HT1080 (cell line): ENCODE data around the gene CD209. TPM values are rescaled to one million over a fixed set of nuclear protein-coding genes. Genes with fewer than 3 reads are reported as not detected.

Source experiments
- DNase-seq: peaks from one replicate; pipeline ENCODE4 v3.0.0-alpha.2; 2015; ENCODE audit warnings: low read depth
- total RNA-seq: library from RNA; depleted of rRNA; stranded (reverse); fragments of >200 nt; shearing (Covaris generic); gene quantifications from 2 replicates; pipeline ENCODE4 v1.2.3, GENCODE V29; 2014

Gene CD209
- total RNA-seq, 1 experiment from 2014 or later, result not detected

DNA sequence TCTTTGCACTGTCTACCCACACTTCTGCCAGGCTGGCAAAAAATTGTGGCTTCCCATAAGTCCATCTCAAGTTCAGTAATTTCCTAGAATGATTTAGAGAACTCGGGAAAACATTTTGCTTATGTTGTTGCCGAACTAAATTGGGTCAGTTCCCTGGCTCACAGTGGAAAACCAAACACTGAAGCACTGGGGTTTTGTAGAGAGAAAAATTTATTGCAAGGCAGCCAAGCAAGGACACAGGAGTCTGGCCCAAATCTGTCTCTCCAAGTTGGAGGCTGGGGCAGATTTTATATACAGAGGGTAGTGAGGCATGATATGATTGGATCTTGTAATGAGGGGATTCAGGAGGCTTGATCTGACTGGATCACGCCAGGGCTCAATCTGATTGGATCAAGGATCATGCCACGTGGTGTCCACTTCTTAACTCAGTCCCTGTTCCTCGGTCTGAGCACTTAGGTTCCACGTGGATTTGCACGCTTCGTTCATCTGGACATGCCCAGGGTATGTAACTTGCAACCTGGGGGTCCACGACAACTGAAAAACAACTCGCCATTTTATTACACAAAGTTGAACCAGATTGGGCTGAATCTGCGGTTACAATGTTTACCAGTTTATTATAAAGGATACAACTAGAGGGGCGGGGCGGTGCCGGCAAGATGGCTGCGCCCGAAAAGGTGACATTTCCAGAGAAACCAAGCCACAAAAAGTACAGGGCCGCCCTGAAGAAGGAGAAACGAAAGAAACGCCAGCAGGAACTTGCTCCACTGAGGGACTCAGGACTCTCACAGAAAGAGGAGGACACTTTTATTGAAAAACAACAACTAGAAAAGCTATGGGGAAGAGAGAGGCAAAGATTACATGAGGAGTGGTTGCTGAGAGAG is 7.3 kb downstream of the CD209 start:
- no peak for DNase-seq

DNA sequence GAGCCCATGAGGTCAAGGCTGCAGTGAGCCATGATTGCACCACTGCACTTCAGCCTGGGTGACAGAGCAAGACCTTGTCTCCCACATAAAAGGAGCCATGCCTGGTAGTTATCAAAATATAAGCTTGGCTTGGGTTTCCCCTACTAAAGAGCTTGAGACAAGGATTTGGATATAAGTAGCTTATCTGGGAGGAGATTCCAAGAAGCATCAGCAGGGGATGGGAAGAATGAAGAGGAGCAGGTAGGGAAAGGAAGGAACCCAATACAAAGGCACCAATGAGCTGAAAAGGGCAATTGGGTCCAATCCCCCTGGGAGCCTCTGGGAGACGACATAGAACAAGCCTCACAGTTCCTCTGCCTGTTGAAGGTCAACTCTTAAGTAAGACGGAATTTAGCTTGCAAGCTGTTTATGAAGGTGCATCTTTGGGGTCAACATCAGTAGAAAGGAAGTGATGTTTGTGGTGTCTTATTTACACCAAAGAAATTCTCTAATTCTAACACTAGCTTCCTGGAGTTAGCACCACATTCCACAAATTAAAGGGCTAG is 8.1 kb downstream of the CD209 start:
- DNase-seq, result no peak

DNA sequence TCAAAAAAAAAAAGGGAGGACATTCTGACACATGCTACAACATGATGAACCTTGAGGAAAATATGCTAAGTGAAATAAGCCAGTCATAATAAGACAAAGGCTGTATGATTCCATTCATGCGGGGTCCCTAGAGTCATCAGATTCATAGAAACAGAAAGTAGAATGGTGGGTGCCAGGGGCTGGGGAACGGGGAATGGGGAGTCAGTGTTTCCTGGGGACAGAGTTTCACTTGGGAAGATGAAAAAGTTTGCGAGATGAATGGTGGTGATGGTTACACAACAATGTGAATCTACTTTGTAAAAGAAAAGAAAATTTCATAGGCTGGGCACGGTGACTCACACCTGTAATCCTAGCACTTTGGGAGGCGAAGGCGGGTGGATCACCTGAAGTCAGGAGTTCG is 9.3 kb downstream of the CD209 start:
- DNase-seq, result no peak

DNA sequence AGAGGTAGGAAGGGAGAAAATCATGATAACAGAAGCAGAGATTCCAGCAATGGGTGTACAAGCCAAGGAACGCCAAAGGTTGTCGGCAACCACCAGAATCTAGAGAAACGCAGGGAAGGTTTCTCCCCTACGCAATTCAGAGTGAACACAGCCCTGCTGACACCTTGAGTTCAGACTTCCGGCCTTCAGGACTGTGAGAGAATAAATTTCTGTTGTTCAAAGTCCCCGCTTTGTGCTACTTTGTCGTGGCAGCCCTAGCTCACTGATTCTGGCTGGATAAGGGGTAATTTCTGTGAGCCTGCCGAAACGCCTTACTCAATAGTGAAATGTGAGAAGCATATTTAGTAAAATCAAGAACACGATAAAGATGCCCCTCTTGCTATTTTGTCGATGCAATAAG is 10.1 kb downstream of the CD209 start:
- no peak for DNase-seq

GRCh38 chr19:7736148-7736547 is 11.2 kb downstream of the CD209 start:
- DNase-seq, result no peak

DNA sequence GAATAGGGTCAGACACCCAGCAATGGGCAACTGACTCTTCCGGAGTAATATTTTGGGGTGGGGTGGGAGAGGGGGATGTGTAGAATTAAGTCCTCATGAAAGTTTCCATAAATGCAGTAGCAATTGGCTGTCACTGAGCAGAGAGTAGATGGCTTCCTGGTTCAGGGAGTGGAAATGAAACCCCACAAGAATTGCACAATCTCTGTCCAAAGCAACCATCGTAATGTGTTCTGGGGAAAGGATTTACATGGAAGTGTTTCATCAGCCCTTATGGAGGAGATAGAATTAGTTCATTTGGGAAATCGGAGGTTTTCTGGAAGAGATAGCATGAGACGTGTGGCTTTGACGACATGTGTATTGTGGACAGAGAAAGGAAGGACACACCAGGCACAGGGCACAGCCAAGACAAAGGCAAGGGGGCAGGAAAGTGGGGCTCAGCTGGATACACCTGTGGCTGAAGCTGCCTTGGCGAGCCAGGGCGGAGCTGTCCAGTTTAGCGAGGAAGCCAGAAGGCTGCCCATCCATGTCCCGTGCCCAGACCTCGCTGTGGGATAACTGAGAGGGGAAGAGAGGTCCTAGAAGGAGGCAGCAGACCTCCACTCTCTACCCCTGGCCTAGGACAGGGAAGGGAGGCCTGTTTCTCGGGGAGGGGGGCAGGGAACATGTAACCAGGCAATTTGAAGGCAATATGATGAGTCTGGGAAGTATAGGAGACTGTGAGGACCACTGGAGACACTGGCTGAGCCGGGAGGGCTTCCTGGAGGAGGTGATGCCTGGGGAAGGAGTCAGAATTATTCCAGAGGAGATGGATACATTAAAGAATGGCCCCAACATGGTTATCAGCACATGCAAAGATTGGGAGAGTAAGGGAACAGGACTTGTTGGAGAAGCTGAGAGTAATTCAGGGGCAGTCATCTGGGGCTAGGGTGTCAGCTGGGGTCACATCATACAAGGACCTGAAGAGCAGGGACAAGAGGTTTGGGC is 12.8 kb downstream of the CD209 start:
- DNase-seq, result no peak

DNA sequence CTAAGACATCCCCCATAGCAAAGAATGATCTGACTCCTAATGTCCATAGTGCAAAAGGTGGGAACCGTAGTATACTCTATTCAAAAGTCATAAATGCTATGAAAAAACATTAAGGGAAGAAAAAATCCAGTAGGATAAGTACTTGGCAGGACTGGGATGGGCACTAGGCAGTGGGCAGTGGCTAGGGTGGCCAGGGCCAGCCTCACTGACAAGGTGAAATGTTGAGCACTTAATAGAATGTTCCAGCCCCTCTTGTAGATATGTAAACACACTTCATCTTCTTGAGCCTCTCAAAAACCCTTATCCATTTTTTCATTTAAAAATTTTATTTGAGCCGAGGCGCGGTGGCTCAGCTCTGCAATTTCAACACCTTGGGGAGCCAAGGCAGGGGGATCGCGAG is 14.0 kb downstream of the CD209 start:
- DNase-seq, result no peak

DNA sequence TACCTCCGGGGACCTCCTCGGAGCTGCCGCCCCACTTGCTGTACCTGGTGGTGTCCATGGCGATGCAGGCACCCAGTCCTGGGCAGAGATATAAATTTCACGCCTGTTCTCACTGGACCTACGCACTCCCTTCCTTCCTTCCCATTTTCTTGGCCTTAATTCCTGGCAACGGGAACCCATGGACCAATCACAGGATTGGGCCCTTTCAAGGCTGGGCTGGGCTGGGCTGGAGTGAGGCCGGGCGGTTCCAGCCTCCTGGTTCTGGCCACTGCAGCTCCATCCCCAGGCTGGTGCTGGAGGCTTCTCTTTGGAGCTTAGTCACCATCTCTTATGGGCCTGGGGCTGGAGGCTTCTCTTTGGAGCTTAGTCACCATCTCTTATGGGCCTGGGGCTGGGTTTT is 15.3 kb downstream of the CD209 start, which contains the start of gene CLEC4G:
Gene CLEC4G, minus strand, starts transcription at position 66 of the 400 bp plus-strand sequence. Its CDS starts 8 bp downstream, at position 58.
- DNase-seq, result no peak

- DNase-seq, result no peak
These were observed 15.7 kb downstream of the CD209 start for GRCh38 chr19:7731615-7732014.

GRCh38 chr19:7731218-7731595 is 16.1 kb downstream of the CD209 start:
- no peak for DNase-seq

- no peak for DNase-seq
These were observed 16.8 kb downstream of the CD209 start for GRCh38 chr19:7730286-7731217.

DNA sequence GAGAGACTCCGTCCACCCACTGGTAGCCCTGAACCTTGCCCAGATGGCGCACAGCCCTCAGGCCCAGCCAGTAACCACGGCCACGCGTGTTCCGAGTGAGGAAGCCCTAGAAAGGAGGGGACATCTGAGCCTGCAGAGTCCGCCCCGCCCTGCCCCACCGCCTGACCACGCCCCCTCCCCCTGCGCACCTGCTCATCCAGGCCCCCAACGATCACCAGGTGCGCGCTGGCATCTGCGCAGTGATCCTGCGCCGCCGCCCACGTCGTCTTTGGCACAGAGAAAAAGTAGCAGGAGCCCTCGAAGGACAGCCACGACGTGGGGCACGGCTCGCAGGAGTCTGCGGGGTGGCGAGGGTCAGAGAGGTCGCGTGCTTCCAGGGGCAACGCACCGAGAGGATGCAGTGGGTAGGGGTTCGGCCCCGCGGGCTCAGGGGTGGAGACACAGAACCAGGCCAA is 17.5 kb downstream of the CD209 start:
- no peak for DNase-seq

DNA sequence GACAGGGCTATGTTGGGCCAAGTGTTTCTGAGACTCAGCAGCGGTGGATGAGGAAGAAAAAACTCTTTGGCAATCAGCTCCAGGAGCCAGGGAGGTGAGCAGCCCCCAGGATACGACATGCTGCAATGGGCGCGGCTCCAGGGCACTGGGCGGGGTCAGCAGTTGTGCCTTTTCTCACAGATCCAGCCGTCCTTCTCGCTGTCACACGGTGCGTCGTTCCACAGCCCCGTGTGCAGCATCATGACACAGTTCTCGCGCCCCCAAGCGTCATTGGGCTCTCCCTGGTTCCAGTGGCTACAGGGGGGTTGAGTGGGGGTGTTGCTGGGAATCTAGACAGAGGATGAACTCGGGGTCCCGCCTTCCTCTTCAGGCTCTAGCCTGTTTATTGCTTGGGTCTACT is 18.1 kb downstream of the CD209 start:
- DNase-seq, result no peak

DNA sequence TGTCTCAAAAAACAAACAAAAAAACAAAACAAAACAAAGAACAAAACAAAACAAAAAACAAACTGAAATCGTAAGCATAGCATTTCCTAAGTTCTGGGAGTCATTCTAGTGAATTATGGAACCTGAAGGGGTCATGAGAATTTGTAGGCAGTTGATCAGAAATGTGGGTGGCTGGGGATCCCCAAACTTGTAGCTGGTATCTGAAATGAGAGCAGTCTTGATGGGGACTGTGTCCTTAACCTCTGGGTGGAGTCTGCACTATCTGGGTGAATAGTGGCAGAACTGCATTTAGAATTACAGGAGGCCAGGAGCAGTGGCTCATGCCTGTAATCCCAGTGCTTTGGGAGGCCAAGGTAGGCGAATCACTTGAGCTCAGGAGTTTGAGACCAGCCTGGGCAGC is 21.5 kb downstream of the CD209 start:
- no peak for DNase-seq

- no peak for DNase-seq
These were observed 25.1 kb downstream of the CD209 start for GRCh38 chr19:7722231-7722651.

GRCh38 chr19:7720351-7720750 is 27.0 kb downstream of the CD209 start:
- no peak for DNase-seq

GRCh38 chr19:7718668-7719067 is 28.7 kb downstream of the CD209 start:
- DNase-seq, result no peak

DNA sequence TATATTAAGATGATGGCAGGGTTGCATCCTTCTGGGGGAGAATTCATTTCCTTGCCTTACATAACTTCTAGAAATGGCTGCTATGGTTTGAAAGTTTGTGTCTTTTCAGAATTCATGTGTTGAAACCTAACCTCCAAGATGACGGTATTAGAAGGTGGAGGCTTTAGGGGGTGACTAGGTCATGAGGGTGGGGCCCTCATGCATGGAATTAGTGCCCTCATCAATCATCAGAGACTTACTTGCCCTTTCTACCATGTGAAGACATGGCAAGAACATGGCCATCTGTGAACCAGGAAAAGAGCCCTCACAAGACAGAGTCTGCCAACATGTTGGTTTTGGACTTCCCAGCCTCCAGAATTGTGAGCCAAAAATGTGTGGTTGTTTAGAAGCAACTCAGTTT is 30.6 kb downstream of the CD209 start:
- DNase-seq, result no peak

DNA sequence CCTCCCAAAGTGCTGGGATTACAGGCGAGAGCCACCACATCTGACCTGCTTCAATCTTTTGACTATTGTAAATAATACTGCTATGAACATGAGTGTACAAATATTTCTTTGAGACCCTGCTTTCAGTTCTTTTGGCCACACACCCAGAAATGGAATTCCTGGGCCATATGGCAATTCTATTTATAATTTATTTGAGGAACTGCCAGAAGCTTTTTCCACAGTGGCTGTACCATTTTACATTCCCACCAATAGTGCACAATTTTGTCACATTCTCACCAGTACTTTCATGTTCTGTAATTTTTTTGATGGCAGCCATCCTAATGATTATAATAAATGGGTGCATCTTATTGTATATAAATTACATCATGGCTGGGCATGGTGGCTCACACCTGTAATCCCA is 31.7 kb downstream of the CD209 start:
- DNase-seq, result no peak

DNA sequence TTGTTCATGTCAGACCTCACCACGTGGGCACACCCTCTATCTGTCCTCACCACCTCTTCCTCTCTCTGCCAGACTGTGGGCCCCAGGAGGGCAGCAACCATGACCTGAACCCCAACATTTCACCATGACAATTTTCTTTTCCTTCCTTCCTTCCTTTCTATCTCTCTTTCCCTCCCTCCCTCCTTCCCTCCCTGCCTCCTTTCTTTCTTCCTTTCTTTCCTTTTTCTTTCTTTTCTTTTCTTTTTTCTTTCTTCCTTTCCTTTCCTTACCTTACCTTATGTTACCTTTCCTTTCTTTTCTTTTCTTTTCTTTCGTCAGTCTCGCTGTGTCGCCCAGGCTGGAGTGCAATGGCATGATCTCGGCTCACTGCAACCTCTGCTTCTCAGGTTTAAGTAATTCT is 36.7 kb downstream of the CD209 start:
- no peak for DNase-seq
